Pancreas (tissue), 10 donors: ENCODE results near the gene NFKBIZ. TPM values are rescaled to one million over a fixed set of nuclear protein-coding genes. Genes with fewer than 3 reads are reported as not detected.
A peak's percentile ranks its signal among the peaks of the same experiment; 100 is the strongest.

Experiments used
- ATAC-seq, 4 donors: fragments of 200-7000 bp; cut with Tn5 transposase; one replicate each; pipeline versions ENCODE4 v1.8.0 to v1.9.1; 2020; ENCODE audit warnings: mild to moderate bottlenecking in 4 of 4, moderate library complexity in 4 of 4
- DNase-seq, 6 donors: peaks; one replicate each; pipeline ENCODE4 v3.0.0-alpha.2; 2020
- FAIRE-seq: peaks from 2 replicates; lab custom pipeline; 2012; peaks lifted over from hg19 to GRCh38; lab: Jason Lieb, UNC
- H3K27ac ChIP-seq, 4 donors: fragments of 200-600 bp; sonication (generic); 1 replicate in 3 of 4; 2 replicates in 1 of 4; pipeline versions ENCODE4 v1.5.0 to v1.8.0; 2020
- H3K27me3 ChIP-seq, 4 donors: fragments of 200-600 bp; one replicate each; pipeline ENCODE4 v1.8.0; 2021
- H3K36me3 ChIP-seq, 3 donors: fragments of 200-600 bp; sonication (generic) in 1 of 3; one replicate each; pipeline versions ENCODE4 v1.5.0 to v1.8.0; 2020 to 2021
- H3K4me1 ChIP-seq, 3 donors: fragments of 200-600 bp; one replicate each; pipeline ENCODE4 v1.8.0; 2021
- H3K4me3 ChIP-seq, 4 donors: fragments of 200-600 bp; sonication (generic) in 2 of 4; one replicate each; pipeline versions ENCODE4 v1.5.0 to v1.8.0; 2020 to 2021
- H3K9me3 ChIP-seq, 4 donors: fragments of 200-600 bp; one replicate each; pipeline ENCODE4 v1.8.0; 2021
- WGBS, 2 donors: extraction: QIAGEN DNeasy Blood & Tissue Kit; methylation state at CpG; one replicate each; pipeline ENCODE4 v1.1.7; 2013; 5-methylcytosine and 5-hydroxymethylcytosine counted together
- intact Hi-C, 3 donors: fragments of 100-400 bp; cut with DNase I; formaldehyde crosslinking; loops; one replicate each; pipeline versions ENCODE4 v1.11.1 to v1.14.2; 2022
- polyA plus RNA-seq, 2 donors: library from polyadenylated mRNA; stranded (reverse); fragments of 200-250 nt; gene quantifications; one replicate each; pipeline ENCODE4 v1.2.3, GENCODE V29; 2013
- total RNA-seq, 6 donors: library from RNA; stranded (reverse); fragmentation: NEBNext Ultra II Directional in 4 of 6; extraction: Animal tissue kit (Norgen Biotek cat#: 25700) in 4 of 6; gene quantifications; one replicate each; pipeline versions ENCODE4 v1.2.1 to v1.2.4, GENCODE V29; 2021 to 2023
- TF ChIP-seq, protein P1 (sequence below), 4 donors: fragments of 200-600 bp; sonication (generic) in 3 of 4; IDR thresholded peaks; one replicate each; pipeline versions ENCODE4 v1.5.0 to v1.8.0; 2021; ENCODE audit warnings: antibody characterized with exemption in 4 of 4
- donor health status: healthy with polysubstance abuse.
- donor health status: DM: no; HTN: no; CAD: no; lungs with moderate emphysema.
- donor health status: DM: no; HTN: no; CAD: no.
- donor health status: control.
- donor health status: control.
- donor health status: Bipolar disorder and iron deficiency.
- donor health status: DM: yes; HTN: yes; CAD: no.
- donor health status: DM: no; HTN: no; CAD: no.
- donor health status: DM: no; HTN: no; CAD: no.
- donor health status: DM: yes; HTN: yes; CAD: no.

NFKBIZ gene
- total and polyA plus RNA-seq, 8 donors: 16.5 to 90.7 (median 30.3) TPM

- TF ChIP-seq, protein P1, sequence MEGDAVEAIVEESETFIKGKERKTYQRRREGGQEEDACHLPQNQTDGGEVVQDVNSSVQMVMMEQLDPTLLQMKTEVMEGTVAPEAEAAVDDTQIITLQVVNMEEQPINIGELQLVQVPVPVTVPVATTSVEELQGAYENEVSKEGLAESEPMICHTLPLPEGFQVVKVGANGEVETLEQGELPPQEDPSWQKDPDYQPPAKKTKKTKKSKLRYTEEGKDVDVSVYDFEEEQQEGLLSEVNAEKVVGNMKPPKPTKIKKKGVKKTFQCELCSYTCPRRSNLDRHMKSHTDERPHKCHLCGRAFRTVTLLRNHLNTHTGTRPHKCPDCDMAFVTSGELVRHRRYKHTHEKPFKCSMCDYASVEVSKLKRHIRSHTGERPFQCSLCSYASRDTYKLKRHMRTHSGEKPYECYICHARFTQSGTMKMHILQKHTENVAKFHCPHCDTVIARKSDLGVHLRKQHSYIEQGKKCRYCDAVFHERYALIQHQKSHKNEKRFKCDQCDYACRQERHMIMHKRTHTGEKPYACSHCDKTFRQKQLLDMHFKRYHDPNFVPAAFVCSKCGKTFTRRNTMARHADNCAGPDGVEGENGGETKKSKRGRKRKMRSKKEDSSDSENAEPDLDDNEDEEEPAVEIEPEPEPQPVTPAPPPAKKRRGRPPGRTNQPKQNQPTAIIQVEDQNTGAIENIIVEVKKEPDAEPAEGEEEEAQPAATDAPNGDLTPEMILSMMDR (IDR thresholded peaks at IDR 0.05): no peak
- WGBS, 2 donors: 6 to 7% methylated on average over 3 of the region's 3 CpGs
- H3K27ac ChIP-seq: peak overlapping the region; percentile 59 to 91 (median 81)
- H3K4me1 ChIP-seq: peaks cover 6 to 31% (median 6%) of the 10 kb centered on the region in 3 donors
- intact Hi-C loops: no loop called here
- no peaks in the 10 kb centered on the region for H3K27me3 ChIP-seq
- H3K4me3 ChIP-seq: peak overlapping the region in 3 of 4 donors; percentile 26 to 53 (median 45)
- H3K36me3 ChIP-seq: no peaks in the 10 kb centered on the region
- FAIRE-seq: no peak
- no peak for DNase-seq
- H3K9me3 ChIP-seq: no peaks in the 10 kb centered on the region
- ATAC-seq: peak in 2 of 4 donors; percentile 3 to 4
These were observed 21.0 kb upstream of the NFKBIZ start for GRCh38 chr3:101828276-101828675.

GRCh38 chr3:101828691-101829436, 20.4 kb upstream of the NFKBIZ start:
- Histone ChIP-seq H3K27me3 (no peaks in the 10 kb centered on the region), H3K36me3 (no peaks in the 10 kb centered on the region), H3K27ac (peak overlapping the region in 2 of 4 donors; percentile 89 to 91), H3K4me3 (peak overlapping the region in 2 of 4 donors; percentile 45 to 53), H3K9me3 (no peaks in the 10 kb centered on the region), H3K4me1 (peaks cover 8 to 36% (median 12%) of the 10 kb centered on the region in 3 donors)
- ATAC-seq (peak; percentile 53 to 78 (median 56)), DNase-seq (peak in 3 of 6 donors; percentile 30 to 60 (median 45)), FAIRE-seq (no peak)
- intact Hi-C loops: no loop called here
- TF ChIP-seq, protein P1 (IDR thresholded peaks at IDR 0.05): no peak
- 45 to 55% methylated on average over 9 of the region's 9 CpGs for WGBS, 2 donors

DNA sequence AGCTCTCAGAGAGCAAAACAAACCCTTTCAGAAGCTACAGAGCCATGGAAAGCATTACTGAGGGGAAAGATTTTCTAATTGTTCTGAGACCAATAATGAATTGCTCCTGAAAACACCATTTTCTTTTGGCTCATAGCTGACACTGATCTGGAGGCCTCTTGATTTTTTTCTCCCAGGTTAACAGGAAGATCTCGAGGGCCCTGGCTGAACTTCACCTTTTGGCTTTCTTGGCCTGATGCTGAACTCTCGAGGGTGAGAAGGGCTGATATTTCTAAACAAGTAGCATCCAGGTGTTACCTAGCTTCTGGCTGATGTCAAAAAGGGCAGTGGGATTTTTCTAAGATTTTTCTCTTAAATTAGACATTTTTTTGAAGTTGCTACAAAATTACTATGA, 19.9 kb upstream of the NFKBIZ start:
- intact Hi-C loops: no loop called here
- Histone ChIP-seq H3K4me3 (no peak overlapping the region), H3K4me1 (peaks cover 11 to 38% (median 14%) of the 10 kb centered on the region in 3 donors), H3K36me3 (no peaks in the 10 kb centered on the region), H3K9me3 (no peaks in the 10 kb centered on the region), H3K27ac (peak overlapping the region in 2 of 4 donors; percentile 89 to 91), H3K27me3 (no peaks in the 10 kb centered on the region)
- TF ChIP-seq, protein P1 (IDR thresholded peaks at IDR 0.05): no peak
- no peak for FAIRE-seq
- WGBS, 2 donors: 41 to 49% methylated on average over 2 of the region's 2 CpGs
- DNase-seq: no peak
- no peak for ATAC-seq

DNA sequence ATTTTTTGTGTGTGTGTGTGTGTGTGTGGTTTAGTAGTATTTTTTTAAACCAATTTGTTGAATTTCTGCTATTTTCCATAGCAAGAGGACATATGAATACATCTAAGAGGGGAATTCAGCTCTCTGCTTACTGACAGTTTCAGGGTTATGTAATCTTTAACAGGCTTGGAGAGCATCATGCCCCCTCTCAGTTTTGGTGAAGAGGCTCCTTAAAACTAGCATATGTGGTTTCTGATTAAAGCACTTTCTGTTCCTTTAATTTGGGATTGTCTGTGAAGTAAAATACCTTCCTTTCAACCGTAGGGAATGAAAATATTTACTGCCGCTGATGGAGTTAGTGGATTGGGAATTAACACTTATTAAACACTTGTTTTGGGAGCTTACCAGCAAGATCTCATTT, 19.4 kb upstream of the NFKBIZ start:
- WGBS, 2 donors: 48 to 50% methylated on average over 2 of the region's 2 CpGs
- Histone ChIP-seq H3K4me3 (no peak overlapping the region), H3K27ac (no peak overlapping the region), H3K4me1 (peaks cover 11 to 38% (median 14%) of the 10 kb centered on the region in 3 donors), H3K27me3 (no peaks in the 10 kb centered on the region), H3K9me3 (no peaks in the 10 kb centered on the region), H3K36me3 (no peaks in the 10 kb centered on the region)
- ATAC-seq: no peak
- no peak for FAIRE-seq
- no peak for DNase-seq
- intact Hi-C loops: no loop called here
- TF ChIP-seq, protein P1 (IDR thresholded peaks at IDR 0.05): no peak
